BJ (cell line): Measurements from ENCODE around the gene FHL3. TPM values are rescaled to one million over a fixed set of nuclear protein-coding genes. Genes with fewer than 3 reads are reported as not detected.

ENCODE experiments used
- CTCF ChIA-PET: fragments of 350-600 bp; formaldehyde crosslinking; extraction: SDS; loops from one replicate; lab custom pipeline; 2021; ENCODE audit warnings: antibody characterized with exemption, inconsistent platforms; lab: Yijun Ruan, JAX
- POLR2A ChIA-PET: fragments of 300-600 bp; sonication (Branson Sonifier 250); formaldehyde crosslinking; extraction: SDS; loops from one replicate; lab custom pipeline; 2021; ENCODE audit warnings: antibody characterized with exemption; lab: Charles Lee
- DNase-seq: peaks from one replicate; pipeline ENCODE4 v3.0.0-alpha.2; 2011; ENCODE audit warnings: low read depth
- H3K27me3 ChIP-seq: 2 replicates; pipeline ENCODE4 v1.6.0; 2011; ENCODE audit warnings: low read length; ENCODE audit not compliant: control insufficient read depth, insufficient read depth
- H3K36me3 ChIP-seq: 2 replicates; pipeline ENCODE4 v1.5.1; 2011; ENCODE audit warnings: low read length; ENCODE audit not compliant: control insufficient read depth, insufficient read depth
- H3K4me3 ChIP-seq: 2 replicates; pipeline ENCODE4 v1.5.1; 2011; ENCODE audit warnings: low read depth, mild to moderate bottlenecking, control low read depth, low read length
- CTCF ChIP-seq: IDR thresholded peaks from 2 replicates; pipeline ENCODE4 v1.5.1; 2011; ENCODE audit warnings: low read depth, mild to moderate bottlenecking, control low read depth, inconsistent platforms, low read length, moderate library complexity; ENCODE audit not compliant: insufficient read depth
- polyA plus RNA-seq: library from polyadenylated mRNA; depleted of rRNA; stranded (reverse); fragments of >200 nt; gene quantifications from 2 replicates; pipeline ENCODE4 v1.2.3, GENCODE V29; 2011

Gene FHL3
- polyA plus RNA-seq, 1 experiment, result 13.0 TPM

- Histone ChIP-seq H3K27me3 (no peaks in the 10 kb centered on the region), H3K36me3 (no peaks in the 10 kb centered on the region), H3K4me3 (peak overlapping the region; percentile 77)
- POLR2A ChIA-PET, result interaction anchor here (0.6 kb wide), 1 partner anchor 15 kb away, joined by 4 read pairs; the partner anchor contains the start of gene SF3A3
- TF ChIP-seq CTCF, result no peak
- CTCF ChIA-PET, result interaction anchor here (0.7 to 1.0 kb wide), 2 partner anchors 8 to 78 kb away, joined by 3 read pairs; partner anchors contain the start of gene UTP11
- no peak for DNase-seq
These were observed 818 bp downstream of the FHL3 start for GRCh38 chr1:38004284-38005108.

- Histone ChIP-seq H3K4me3 (peak overlapping the region; percentile 77), H3K36me3 (peaks cover 5% of the 10 kb centered on the region), H3K27me3 (no peaks in the 10 kb centered on the region)
- TF ChIP-seq CTCF, result no peak
- ChIA-PET CTCF (interaction anchor here (0.7 to 1.0 kb wide), 2 partner anchors 9 to 77 kb away, joined by 3 read pairs; partner anchors contain the start of gene UTP11), POLR2A (no interaction called here)
- DNase-seq, result no peak
These were observed 1.8 kb downstream of the FHL3 start for GRCh38 chr1:38003261-38004250.

- Histone ChIP-seq H3K27me3 (no peaks in the 10 kb centered on the region), H3K4me3 (no peak overlapping the region), H3K36me3 (peaks cover 17% of the 10 kb centered on the region)
- CTCF ChIA-PET, result interaction anchor here (1.2 to 2.5 kb wide), 4 partner anchors 10 to 18 kb away, joined by 3 to 14 read pairs (median 11); partner anchors contain the start of gene SF3A3
- no peak for TF ChIP-seq CTCF
- DNase-seq, result no peak
- POLR2A ChIA-PET, result interaction anchor here (0.6 to 1.2 kb wide), 2 partner anchors 11 to 1637 kb away, joined by 4 to 5 read pairs; no protein-coding TSS in a partner anchor
These were observed 4.5 kb downstream of the FHL3 start for GRCh38 chr1:38000529-38001455.

GRCh38 chr1:38000233-38000528 lies 5.1 kb downstream of the FHL3 start:
- ChIA-PET POLR2A (interaction anchor here (0.6 to 1.2 kb wide), 2 partner anchors 12 to 1637 kb away, joined by 4 to 5 read pairs; no protein-coding TSS in a partner anchor), CTCF (interaction anchor here (1.2 to 2.5 kb wide), 4 partner anchors 10 to 19 kb away, joined by 3 to 14 read pairs (median 11); partner anchors contain the start of gene SF3A3)
- DNase-seq, result no peak
- Histone ChIP-seq H3K4me3 (no peak overlapping the region), H3K36me3 (peaks cover 17% of the 10 kb centered on the region), H3K27me3 (no peaks in the 10 kb centered on the region)
- TF ChIP-seq CTCF, result no peak
